Ovary (tissue), 3 donors: ENCODE results near the gene C4orf54.

ENCODE experiments used
- EP300 ChIP-seq: sonication (generic); formaldehyde crosslinking; IDR thresholded peaks from one replicate; pipeline ENCODE4 v1.6.1; 2017; ENCODE audit warnings: antibody characterized with exemption
- POLR2A ChIP-seq: fragments of 450-650 bp; IDR thresholded peaks from one replicate; pipeline ENCODE4 v1.6.1; 2017; ENCODE audit warnings: antibody characterized with exemption, mild to moderate bottlenecking, moderate library complexity
- TF ChIP-seq, protein P1 (sequence below), 3 donors: fragments of 450-650 bp in 2 of 3; fragments of 200-600 bp in 1 of 3; IDR thresholded peaks; one replicate each; pipeline versions ENCODE4 v1.5.1 to v1.8.0; 2016 to 2022; ENCODE audit warnings: antibody characterized with exemption in 3 of 3, mild to moderate bottlenecking in 1 of 3
- donor health status: DM: no; HTN: no; CAD: no.

DNA sequence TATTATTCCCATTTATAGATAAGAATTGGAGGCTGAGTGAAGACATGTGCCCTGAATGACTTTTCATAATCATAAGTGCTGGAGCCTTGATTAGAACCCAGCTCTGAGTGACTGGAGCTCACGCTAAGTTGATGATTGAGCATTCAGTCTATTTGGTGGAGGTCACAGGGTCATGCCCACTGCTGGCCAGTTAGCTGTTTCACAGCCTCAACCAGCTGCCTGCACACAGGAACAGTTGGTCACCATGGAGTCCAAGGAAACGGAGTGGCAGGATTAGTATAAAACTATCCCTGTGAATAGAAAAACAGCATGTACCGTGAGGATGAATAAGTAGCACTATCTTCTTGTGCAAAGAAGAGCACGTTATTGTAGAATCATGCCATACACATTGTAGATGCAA lies 1.0 kb upstream of the C4orf54 start:
- TF ChIP-seq, protein P1, sequence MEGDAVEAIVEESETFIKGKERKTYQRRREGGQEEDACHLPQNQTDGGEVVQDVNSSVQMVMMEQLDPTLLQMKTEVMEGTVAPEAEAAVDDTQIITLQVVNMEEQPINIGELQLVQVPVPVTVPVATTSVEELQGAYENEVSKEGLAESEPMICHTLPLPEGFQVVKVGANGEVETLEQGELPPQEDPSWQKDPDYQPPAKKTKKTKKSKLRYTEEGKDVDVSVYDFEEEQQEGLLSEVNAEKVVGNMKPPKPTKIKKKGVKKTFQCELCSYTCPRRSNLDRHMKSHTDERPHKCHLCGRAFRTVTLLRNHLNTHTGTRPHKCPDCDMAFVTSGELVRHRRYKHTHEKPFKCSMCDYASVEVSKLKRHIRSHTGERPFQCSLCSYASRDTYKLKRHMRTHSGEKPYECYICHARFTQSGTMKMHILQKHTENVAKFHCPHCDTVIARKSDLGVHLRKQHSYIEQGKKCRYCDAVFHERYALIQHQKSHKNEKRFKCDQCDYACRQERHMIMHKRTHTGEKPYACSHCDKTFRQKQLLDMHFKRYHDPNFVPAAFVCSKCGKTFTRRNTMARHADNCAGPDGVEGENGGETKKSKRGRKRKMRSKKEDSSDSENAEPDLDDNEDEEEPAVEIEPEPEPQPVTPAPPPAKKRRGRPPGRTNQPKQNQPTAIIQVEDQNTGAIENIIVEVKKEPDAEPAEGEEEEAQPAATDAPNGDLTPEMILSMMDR (IDR thresholded peaks at IDR 0.05): no peak
- TF ChIP-seq EP300 (no peak), POLR2A (no peak)
